Activated effector memory CD4-positive, alpha-beta T cell treated with Interleukin-2 at 50 U/mL for 16 hours (primary cell): ENCODE data around the gene ZNF76.

Experiments used
- DNase-seq: peaks from one replicate; pipeline ENCODE4 v3.0.0-alpha.2; 2020

The ZNF76 gene

DNA sequence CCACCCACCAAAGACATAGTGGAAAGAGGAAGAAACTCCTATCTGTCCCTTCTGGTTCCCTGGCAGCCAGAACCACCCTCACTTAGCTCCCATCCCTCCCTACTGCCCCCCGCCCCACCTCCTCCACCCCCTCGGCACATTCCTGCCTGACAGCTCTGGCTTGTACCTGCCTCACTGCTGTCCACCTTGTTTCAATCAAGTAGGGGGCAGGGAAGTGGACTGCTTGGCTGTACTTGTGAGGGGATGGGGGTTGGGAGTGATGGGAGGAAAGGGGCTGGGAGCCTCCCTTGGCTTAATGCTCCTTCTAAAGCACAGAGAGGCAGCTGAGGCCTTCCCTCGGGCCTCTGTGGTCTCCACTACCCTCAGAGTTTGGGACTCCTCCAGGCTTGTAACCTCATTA, 22.1 kb upstream of the ZNF76 start:
- DNase-seq = no peak

GRCh38 chr6:35238843-35239289, 20.7 kb upstream of the ZNF76 start:
- DNase-seq = no peak

DNA sequence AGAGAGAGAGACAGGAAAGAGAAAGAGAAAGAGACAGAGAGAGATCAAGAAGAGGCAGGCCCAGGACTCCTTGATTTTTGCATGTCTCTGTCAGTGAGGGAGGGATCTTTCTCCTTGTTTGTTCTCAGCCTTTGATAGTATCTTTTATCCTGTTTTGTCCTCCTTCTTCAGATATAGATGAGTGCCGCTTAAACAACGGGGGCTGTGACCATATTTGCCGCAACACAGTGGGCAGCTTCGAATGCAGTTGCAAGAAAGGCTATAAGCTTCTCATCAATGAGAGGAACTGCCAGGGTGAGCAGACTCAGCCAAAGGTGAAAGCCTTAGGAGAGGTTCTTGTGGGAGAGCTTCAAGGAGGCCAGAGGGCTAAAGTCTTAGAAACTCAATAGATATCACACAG, 20.0 kb upstream of the ZNF76 start:
- no peak for DNase-seq

DNA sequence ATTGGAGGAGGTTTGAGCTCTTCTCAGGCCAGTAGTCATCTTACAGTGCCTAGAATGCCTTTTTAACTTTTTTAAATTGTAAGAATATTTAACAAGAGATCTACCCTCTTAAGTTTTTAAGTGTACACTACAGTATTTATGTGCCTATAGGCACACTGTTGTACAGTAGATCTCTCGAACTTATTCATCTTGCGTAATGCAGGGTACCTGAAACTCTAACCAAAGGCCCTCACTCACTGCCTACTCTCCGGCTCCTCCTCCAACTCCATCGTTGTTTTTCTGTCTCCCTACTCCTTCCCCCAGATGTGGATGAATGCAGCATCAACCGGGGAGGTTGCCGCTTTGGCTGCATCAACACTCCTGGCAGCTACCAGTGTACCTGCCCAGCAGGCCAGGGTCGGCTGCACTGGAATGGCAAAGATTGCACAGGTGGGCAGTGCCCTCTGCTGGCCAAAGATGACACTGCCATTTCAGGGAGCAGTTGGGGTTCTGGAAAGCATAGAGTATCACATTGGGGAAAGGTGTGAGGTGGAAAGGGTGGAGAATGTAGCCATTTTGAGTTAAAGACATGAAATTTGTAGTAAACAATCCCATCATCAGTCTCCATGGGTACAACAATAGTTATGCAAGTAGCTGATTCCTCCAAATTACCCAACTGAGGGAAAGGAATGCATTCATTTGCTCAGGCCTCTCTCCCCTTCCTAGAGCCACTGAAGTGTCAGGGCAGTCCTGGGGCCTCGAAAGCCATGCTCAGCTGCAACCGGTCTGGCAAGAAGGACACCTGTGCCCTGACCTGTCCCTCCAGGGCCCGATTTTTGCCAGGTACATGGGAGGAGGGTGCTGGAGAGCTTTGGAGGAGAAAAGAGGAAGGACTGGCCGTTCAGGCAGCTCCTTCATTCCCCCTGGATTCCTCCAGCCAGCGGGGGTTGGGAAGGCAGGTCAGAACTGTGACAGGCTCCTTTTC, 18.4 kb upstream of the ZNF76 start:
- peak; percentile 55 for DNase-seq

- no peak for DNase-seq
These were observed 17.0 kb upstream of the ZNF76 start for GRCh38 chr6:35242486-35242885.

DNA sequence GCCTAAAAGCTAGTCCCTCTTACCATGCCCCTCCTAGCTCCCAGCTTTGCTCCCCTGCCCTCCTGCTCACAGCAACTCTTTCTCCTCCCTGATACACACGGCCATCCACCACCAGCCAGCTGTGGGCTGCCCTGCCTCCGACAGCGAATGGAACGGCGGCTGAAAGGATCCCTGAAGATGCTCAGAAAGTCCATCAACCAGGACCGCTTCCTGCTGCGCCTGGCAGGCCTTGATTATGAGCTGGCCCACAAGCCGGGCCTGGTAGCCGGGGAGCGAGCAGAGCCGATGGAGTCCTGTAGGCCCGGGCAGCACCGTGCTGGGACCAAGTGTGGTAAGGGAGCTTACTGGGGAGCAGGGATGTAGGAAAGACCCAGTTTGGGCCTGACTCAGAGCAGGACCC, 16.6 kb upstream of the ZNF76 start:
- DNase-seq = no peak

DNA sequence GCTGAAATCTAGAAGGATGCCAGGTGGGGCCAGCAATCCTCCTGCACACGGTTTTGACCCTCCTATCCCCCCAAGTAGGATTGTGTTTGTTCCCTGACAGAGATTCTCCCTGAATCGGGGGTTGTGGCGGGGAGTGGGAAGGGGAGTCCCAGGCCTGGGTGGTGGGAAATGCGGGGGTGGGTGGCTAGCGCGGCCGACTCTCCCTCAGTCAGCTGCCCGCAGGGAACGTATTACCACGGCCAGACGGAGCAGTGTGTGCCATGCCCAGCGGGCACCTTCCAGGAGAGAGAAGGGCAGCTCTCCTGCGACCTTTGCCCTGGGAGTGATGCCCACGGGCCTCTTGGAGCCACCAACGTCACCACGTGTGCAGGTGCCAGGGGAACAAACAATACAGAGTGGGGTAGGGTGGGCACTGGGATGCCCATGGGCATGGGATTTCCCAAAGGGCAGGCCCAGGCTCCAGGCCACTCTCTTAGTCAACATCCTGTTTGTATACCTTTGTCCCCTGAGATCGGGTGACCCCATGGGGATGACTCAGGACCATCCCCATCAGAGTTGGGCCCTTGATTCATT, 16.1 kb upstream of the ZNF76 start:
- no peak for DNase-seq

DNA sequence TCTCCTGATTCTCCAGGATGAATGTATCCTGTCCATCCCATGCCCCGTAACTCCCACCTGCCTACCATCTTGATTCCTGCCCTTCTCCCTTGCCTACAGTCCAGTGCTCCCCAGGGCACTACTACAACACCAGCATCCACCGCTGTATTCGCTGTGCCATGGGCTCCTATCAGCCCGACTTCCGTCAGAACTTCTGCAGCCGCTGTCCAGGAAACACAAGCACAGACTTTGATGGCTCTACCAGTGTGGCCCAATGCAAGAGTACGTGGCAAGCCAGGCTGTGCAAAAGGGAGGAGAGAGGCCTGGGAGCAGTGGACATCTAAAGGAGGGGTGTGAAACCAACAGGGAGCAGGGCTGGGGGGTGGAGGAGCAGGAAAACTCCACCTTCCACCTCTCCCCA, 15.0 kb upstream of the ZNF76 start:
- no peak for DNase-seq

DNA sequence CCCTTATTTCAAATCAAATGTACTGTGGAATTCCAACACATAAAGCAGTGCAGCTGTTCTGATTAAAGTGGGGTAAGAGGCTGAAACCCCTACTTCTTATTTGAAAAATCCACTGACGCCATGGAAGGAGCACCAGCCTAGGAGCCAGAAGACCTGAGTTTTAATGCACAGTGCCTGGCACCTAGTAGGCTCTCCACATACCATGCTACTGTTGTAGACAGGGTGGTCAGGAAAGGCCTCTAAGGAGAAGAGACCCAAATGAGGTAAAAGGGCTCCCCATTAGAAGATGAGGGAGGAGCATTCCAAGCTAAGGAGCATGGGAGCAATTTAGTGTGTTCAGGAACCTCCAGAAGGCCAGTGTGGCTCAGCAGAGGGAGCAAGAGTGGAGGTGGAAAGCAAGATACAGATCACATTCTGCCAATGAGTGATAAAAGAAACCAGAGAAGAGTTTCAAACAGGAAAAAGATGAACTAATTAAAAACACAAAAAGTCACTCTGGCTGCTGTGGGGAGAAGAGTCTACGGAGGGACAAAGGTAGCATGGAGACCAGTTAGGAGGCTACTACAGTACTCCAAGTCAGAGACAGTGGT, 11.8 kb upstream of the ZNF76 start:
- DNase-seq = no peak

- no peak for DNase-seq
These were observed 11.2 kb upstream of the ZNF76 start for GRCh38 chr6:35248300-35248699.

GRCh38 chr6:35248965-35249364, 10.6 kb upstream of the ZNF76 start:
- no peak for DNase-seq

- DNase-seq = no peak
These were observed 7.6 kb upstream of the ZNF76 start for GRCh38 chr6:35251949-35252348.

DNA sequence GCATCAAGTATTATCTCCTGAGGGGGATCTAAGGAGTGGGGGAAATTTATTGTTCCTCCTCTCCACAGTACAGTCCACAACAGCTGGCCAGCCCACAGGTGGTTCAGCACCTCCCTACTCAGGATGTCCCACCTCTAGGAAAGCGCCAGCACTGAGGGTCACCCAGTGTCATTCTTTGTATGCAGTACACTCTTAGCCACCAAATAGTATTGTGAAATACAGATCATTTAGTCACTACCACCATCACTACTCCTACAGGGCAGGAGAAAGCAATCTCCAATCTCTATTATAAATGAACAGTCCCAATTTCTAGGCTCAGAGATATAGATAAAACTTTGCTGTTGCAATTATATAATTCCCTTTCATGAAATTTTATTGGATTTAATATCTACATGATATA, 6.3 kb upstream of the ZNF76 start:
- DNase-seq = no peak

GRCh38 chr6:35258336-35258735, 1.2 kb upstream of the ZNF76 start:
- no peak for DNase-seq

GRCh38 chr6:35258858-35259193, 709 bp upstream of the ZNF76 start:
- DNase-seq = no peak

GRCh38 chr6:35259948-35260590, 534 bp downstream of the ZNF76 start:
- peak; percentile 55 for DNase-seq

- DNase-seq = no peak
These were observed 1.3 kb downstream of the ZNF76 start for GRCh38 chr6:35260591-35261570.

GRCh38 chr6:35262596-35262995, 3.1 kb downstream of the ZNF76 start:
- DNase-seq = no peak

- DNase-seq = no peak
These were observed 5.2 kb downstream of the ZNF76 start for GRCh38 chr6:35264550-35265274.

- no peak for DNase-seq
These were observed 6.0 kb downstream of the ZNF76 start for GRCh38 chr6:35265523-35265922.

GRCh38 chr6:35267446-35267845, 7.9 kb downstream of the ZNF76 start:
- DNase-seq = no peak

- no peak for DNase-seq
These were observed 8.4 kb downstream of the ZNF76 start for GRCh38 chr6:35267897-35268296.
